ENCODE results near the gene SEMA3C. TPM values are rescaled to one million over a fixed set of nuclear protein-coding genes. Genes with fewer than 3 reads are reported as not detected.

Gene SEMA3C
- total RNA-seq, 2 experiments from 2014 or later: not detected

DNA sequence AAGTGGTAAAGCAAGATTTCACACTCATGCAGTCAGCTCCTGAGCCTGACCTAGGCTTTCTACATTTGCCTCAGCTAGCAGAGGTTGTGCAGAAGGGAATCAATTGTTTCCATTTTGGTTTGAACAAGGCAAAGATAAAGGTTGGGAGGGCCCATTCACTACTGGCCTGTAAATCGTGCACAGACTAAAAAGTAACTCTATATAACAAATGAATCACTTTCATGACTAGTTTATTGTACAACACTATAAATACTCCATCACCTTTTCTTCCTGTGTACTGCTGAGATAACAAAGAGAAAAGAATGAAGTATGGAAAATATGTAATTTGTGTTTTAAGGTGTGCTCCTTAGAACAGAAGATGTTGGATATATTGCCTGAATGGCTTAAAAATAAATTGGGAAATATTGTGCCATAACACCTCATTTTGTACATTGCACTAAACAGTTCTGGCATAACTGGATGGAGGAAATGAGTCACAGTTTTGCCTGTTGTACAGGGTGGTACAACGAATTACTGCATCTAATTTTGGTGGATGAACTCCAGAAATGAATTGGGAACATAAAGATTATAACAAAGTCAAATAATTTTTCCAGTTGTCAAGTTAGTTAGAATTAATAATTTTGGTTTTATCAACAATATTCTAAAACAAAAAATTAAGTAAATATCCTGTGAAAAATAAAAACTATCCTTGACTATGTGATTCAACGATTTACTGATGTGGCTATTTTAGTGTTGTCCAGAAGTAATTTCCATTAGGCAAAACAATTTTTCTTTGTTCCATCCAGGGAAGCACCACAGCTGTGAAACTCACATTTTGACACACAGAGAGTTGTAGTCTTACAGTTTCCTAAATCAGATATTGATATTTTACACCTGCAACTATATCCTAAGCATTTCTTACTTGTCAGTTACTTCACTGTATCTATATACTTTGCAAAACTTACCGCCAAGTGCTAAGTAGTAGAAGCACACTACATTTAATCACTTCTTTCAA is 18.0 kb downstream of the SEMA3C start:
- Mint-ChIP-seq H3K9me3 (ENCODE audit: low read depth) (no peaks in the 10 kb centered on the region), H3K4me1 (no peaks in the 10 kb centered on the region), H3K4me3 (no peak overlapping the region), H3K27ac (no peak overlapping the region), H3K27me3 (no peaks in the 10 kb centered on the region), H3K36me3 (ENCODE audit: low read depth) (no peaks in the 10 kb centered on the region)
- POLR2A ChIA-PET: no interaction called here
- ATAC-seq: no peak
- intact Hi-C loops (cut with DNase I, micrococcal nuclease): no loop called here
- no peak for DNase-seq
- CTCF ChIA-PET: no interaction called here

DNA sequence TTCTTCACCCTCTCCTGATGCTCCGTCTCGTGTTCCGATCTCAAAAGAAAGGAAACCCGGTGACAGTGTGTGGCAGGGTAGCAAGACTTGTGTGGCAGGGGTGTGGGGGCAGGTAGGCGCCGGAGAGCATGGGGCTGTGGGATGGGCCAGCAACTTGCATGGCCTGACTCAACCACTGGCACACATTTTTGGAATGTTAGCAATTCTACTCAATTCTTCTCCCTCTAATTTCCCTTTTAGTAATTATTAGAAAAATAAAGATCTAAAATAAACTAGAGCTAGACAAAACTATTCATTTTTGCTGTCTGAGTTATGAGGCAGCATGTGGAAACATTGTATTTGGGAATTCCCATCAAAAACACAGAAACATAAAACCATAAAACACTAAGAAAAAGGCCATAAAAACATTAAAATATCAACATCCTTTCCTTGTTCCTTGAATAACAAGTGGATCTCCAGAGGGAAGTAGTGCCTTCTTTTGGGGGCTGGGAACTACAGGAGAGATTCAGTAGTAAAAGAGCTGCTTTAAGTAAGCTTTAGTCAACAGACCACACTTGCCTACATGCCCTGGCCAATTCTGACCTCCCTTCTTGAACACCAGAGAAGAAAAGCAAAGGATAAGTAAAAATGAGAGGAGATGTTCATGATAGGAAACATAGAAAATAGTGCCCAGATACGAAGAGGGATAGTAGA is 21.8 kb downstream of the SEMA3C start:
- no peaks in the 10 kb centered on the region for H3K36me3 Mint-ChIP-seq (ENCODE audit: low read depth)
- ATAC-seq (no peak), DNase-seq (no peak)
- peaks cover 2% of the 10 kb centered on the region for H3K27me3 Mint-ChIP-seq
- H3K4me3 Mint-ChIP-seq: no peak overlapping the region
- H3K4me1 Mint-ChIP-seq: no peaks in the 10 kb centered on the region
- H3K9me3 Mint-ChIP-seq (ENCODE audit: low read depth): no peaks in the 10 kb centered on the region
- intact Hi-C loops (cut with DNase I, micrococcal nuclease): no loop called here
- H3K27ac Mint-ChIP-seq: no peak overlapping the region
- ChIA-PET CTCF (no interaction called here), POLR2A (no interaction called here)

DNA sequence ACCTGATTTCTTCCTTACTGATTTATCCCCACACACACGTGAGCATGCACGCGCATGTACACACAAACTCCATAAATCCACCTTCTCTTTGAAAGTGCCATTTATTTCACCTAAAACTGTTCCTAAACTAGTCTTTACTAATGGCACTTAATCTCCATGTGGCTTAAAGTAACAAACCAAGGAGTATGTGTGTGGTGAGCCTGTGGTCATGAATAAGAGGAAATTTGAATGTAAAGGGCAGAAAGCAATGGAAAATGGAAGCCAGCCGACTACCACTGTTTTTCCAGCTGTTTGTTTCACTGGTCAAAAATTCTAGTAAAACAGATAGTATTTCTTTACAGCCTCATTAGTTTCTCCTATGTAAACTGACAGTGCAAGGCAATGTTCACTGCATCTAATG is 23.8 kb downstream of the SEMA3C start:
- peaks cover 2% of the 10 kb centered on the region for H3K27me3 Mint-ChIP-seq
- CTCF ChIA-PET: no interaction called here
- no peak overlapping the region for H3K27ac Mint-ChIP-seq
- ATAC-seq (no peak), DNase-seq (no peak)
- H3K4me1 Mint-ChIP-seq: no peaks in the 10 kb centered on the region
- no peak overlapping the region for H3K4me3 Mint-ChIP-seq
- POLR2A ChIA-PET: no interaction called here
- no peaks in the 10 kb centered on the region for H3K36me3 Mint-ChIP-seq (ENCODE audit: low read depth)
- intact Hi-C loops (cut with DNase I, micrococcal nuclease): no loop called here
- H3K9me3 Mint-ChIP-seq (ENCODE audit: low read depth): no peaks in the 10 kb centered on the region

DNA sequence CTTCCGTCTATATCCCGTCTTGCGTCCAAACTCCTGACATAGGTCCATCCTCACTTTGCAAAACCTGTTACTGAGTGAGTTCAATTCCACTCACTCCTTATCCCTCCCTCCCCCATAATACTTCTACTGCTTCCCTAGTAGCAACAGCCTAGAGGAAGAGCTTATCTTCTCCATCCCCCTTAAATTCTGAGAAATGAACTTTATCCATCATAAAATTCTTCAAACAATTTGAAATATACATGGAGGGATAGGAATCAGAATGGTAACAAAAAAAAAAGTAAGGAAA is 27.6 kb downstream of the SEMA3C start:
- DNase-seq (no peak), ATAC-seq (no peak)
- intact Hi-C loops (cut with DNase I, micrococcal nuclease): no loop called here
- POLR2A ChIA-PET: no interaction called here
- H3K9me3 Mint-ChIP-seq (ENCODE audit: low read depth): no peaks in the 10 kb centered on the region
- H3K27ac Mint-ChIP-seq: no peak overlapping the region
- no peaks in the 10 kb centered on the region for H3K36me3 Mint-ChIP-seq (ENCODE audit: low read depth)
- CTCF ChIA-PET: no interaction called here
- no peaks in the 10 kb centered on the region for H3K4me1 Mint-ChIP-seq
- H3K27me3 Mint-ChIP-seq: peaks cover 2% of the 10 kb centered on the region
- H3K4me3 Mint-ChIP-seq: no peak overlapping the region

DNA sequence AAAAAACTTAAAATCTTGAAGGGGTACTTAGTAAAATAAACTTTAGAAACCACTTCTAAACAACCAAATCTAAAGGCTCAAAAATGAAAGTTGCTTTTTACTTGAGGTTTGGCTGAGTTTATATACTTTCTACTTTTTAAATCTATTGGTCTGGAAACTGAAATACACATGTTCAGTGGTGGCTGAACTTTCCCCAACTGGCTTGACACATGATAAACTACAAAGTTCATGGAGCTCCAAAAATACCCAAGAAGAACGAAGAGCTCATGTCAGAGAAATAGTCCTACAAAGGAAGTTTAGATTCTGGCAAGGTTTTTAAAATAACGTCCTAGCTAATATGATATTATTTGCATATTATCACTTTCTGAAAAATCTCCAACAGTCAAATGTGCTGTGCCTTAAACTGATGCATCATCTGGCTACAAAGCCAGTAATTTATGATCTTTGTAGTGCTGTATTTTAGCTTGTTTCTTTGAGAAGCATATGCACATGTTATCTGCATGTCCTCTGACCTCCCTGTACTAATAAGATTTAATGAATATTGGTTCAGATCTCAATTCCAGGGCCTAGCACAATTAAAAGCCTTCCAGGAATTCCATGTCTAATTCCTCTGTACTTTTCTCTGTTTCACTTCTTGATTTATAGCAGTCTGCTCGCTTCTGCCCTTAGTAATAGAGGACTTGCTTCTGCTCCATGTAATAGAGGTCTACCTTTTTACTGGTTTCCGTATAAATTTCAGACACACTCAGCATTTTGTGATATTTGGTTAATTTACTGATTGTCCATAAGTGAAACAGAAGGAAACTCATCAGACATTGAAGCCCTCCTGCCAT is 28.2 kb downstream of the SEMA3C start:
- no peaks in the 10 kb centered on the region for H3K9me3 Mint-ChIP-seq (ENCODE audit: low read depth)
- intact Hi-C loops (cut with DNase I, micrococcal nuclease): no loop called here
- H3K4me3 Mint-ChIP-seq: no peak overlapping the region
- POLR2A ChIA-PET: no interaction called here
- H3K4me1 Mint-ChIP-seq: no peaks in the 10 kb centered on the region
- DNase-seq: no peak
- CTCF ChIA-PET: no interaction called here
- peaks cover 2% of the 10 kb centered on the region for H3K27me3 Mint-ChIP-seq
- no peak for ATAC-seq
- no peak overlapping the region for H3K27ac Mint-ChIP-seq
- no peaks in the 10 kb centered on the region for H3K36me3 Mint-ChIP-seq (ENCODE audit: low read depth)

DNA sequence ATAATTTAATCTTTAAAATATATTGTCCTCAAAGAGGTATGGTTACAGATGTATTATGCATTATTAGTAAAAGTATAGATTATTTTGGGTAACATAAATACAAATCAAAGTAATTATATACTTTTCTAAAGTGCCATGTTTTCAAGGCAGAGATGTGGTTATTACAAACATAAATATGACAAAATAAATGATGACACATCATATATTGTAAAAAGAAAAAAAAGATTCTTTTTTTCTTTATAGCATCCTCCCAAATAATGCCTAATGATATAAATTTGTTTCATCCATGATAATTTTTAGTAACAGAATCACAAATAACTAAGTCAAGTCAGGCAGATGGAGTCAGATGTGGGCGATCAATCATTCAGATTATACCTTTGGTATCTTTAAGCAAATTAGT is 29.3 kb downstream of the SEMA3C start:
- ChIA-PET POLR2A (no interaction called here), CTCF (no interaction called here)
- DNase-seq (no peak), ATAC-seq (no peak)
- no peak overlapping the region for H3K27ac Mint-ChIP-seq
- no peak overlapping the region for H3K4me3 Mint-ChIP-seq
- H3K4me1 Mint-ChIP-seq: no peaks in the 10 kb centered on the region
- peaks cover 2% of the 10 kb centered on the region for H3K27me3 Mint-ChIP-seq
- no peaks in the 10 kb centered on the region for H3K36me3 Mint-ChIP-seq (ENCODE audit: low read depth)
- no peaks in the 10 kb centered on the region for H3K9me3 Mint-ChIP-seq (ENCODE audit: low read depth)
- intact Hi-C loops (cut with DNase I, micrococcal nuclease): no loop called here

DNA sequence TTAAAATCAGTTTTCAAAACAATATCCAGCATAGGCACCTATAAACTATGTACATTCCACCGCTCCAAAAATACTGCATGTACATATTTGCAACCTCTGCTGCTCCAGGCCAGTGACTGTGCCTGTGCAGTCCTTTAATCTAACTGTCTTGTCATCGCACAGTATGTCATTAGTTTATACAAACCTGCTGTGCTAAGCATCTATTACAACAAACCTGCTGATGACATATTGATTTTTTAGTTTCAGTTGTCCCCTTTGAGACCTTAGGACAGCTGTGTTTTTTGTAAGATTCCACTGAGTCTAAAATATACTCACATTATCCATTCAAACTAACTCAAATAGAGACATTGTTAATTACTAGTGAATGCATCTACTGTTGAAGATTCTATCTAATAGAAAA is 33.1 kb downstream of the SEMA3C start:
- Mint-ChIP-seq H3K9me3 (ENCODE audit: low read depth) (no peaks in the 10 kb centered on the region), H3K36me3 (ENCODE audit: low read depth) (no peaks in the 10 kb centered on the region), H3K27me3 (no peaks in the 10 kb centered on the region), H3K27ac (no peak overlapping the region), H3K4me3 (no peak overlapping the region), H3K4me1 (peaks cover 3% of the 10 kb centered on the region)
- ATAC-seq (no peak), DNase-seq (no peak)
- ChIA-PET CTCF (no interaction called here), POLR2A (no interaction called here)
- intact Hi-C loops (cut with DNase I, micrococcal nuclease): no loop called here

DNA sequence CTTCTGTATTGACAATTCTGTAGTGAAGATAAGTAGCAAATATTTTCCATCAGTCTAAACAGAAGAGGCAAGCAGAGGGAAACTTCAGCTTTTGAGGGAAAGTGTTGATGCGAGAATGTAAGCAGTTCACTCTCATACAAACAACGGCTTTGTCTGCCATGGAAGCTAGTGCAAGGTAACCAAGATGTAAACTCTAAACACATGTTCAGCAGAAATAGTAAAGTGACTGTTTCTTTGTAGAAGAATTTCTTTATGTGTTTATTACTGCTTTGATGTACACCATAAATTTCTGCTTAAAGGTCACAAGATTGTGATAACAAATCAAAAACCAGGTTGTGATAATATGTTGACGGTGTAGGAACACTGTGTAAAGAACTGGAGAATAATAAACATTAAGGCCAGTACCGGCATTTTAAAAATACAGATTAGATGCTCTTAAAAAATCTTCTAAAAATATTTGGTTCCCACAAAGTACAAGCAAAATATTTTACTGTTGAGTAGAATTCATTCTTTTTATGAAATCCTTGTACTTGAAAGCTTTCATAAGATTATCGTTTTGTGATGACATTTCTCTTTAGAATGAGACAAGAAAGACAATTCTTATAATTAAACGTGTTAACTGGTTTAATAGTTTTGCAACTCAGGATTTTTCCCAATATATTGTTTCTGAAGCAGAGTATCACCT is 34.2 kb downstream of the SEMA3C start:
- H3K9me3 Mint-ChIP-seq (ENCODE audit: low read depth): no peaks in the 10 kb centered on the region

DNA sequence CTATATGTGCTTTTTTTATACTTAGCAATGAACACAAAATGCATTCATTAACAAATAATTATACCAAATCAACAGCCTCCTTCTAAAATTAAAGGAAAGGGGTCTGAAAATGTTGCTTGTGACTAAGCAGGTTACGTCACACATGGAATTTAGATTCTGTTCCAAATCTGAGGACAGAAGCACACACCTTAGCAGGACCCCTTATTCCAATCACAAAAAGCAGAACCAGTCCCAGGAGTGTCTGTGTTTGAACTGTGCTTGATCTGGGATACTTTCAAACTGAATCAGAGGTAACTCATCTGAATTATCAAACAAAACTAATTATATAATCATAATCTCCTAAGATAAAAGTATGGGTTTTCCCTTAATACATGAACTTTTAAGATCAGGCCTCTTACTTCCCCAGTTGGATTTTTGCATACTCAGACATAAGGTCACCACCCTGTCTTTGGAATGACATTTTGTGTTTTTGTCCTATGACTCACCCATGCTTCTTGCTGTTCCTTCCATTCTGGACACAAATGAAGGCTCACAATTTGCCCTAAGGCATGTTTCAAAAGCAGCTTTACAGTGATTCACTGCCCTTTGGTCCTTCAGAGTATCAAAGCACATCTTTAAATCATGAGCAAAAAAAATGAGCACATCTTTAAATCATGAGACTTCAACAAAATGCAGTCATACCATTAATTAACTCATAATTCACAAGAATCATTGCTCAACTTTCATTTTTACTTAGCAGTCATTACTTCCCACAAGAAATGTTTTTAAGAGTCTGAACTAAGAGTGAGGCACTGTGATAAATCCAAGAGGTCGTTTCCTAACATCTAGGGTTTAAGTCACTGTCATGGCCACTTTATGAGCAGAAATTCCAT is 35.5 kb downstream of the SEMA3C start:
- CTCF ChIA-PET: no interaction called here
- ATAC-seq: peak; percentile 51

More for the DNA sequence above, 34.2 kb downstream of the SEMA3C start:
- Mint-ChIP-seq H3K27me3 (no peaks in the 10 kb centered on the region), H3K27ac (no peak overlapping the region), H3K4me1 (peaks cover 3% of the 10 kb centered on the region), H3K4me3 (no peak overlapping the region), H3K36me3 (ENCODE audit: low read depth) (no peaks in the 10 kb centered on the region)
- no peak for ATAC-seq
- intact Hi-C loops (cut with DNase I, micrococcal nuclease): no loop called here
- CTCF ChIA-PET: no interaction called here
- POLR2A ChIA-PET: no interaction called here
- no peak for DNase-seq

DNA sequence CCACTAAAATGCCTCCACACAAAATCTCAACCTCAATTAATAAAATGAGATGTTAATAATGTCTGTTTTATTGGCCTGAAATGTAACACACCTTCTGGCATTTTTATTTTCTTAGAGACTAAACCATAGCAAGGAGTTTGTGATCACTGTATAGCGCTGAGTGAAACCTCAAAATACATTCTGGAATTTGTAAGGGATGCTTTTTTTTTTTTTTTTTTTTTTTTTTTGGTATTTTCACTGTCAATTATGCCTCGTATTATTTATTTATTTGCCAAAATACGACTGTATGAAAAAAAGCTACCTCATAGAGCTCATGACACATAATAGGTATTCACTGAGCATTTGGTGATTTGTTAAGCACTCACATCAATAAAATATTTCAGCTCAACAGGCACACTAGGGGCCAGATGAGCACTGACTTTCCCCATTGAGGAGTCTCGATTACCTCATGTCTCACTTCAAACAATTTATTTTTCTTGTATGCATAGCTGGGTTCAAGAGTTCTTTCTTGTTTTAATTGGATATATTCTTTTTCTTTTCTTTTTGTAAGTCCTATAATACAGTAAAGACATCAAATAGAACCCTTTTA is 36.5 kb downstream of the SEMA3C start:
- CTCF ChIA-PET: no interaction called here
- Mint-ChIP-seq H3K27ac (no peak overlapping the region), H3K36me3 (ENCODE audit: low read depth) (no peaks in the 10 kb centered on the region), H3K9me3 (ENCODE audit: low read depth) (no peaks in the 10 kb centered on the region), H3K4me3 (no peak overlapping the region), H3K27me3 (no peaks in the 10 kb centered on the region), H3K4me1 (peaks cover 3% of the 10 kb centered on the region)
- POLR2A ChIA-PET: no interaction called here
- ATAC-seq: no peak
- intact Hi-C loops (cut with DNase I, micrococcal nuclease): no loop called here
- DNase-seq: no peak

More for the DNA sequence above, 35.5 kb downstream of the SEMA3C start:
- intact Hi-C loops (cut with DNase I, micrococcal nuclease): no loop called here
- no peak for DNase-seq
- no peaks in the 10 kb centered on the region for H3K9me3 Mint-ChIP-seq (ENCODE audit: low read depth)
- no peaks in the 10 kb centered on the region for H3K36me3 Mint-ChIP-seq (ENCODE audit: low read depth)
- H3K27me3 Mint-ChIP-seq: no peaks in the 10 kb centered on the region
- no peak overlapping the region for H3K4me3 Mint-ChIP-seq
- POLR2A ChIA-PET: no interaction called here
- no peak overlapping the region for H3K27ac Mint-ChIP-seq
- H3K4me1 Mint-ChIP-seq: peaks cover 3% of the 10 kb centered on the region

All from activated CD4-positive, alpha-beta T cell treated with anti-CD3 and anti-CD28 coated beads for 36 hours (primary cell).